GM19395 (cell line): Measurements from ENCODE around the gene SND1.

Experiments used
- ATAC-seq: cut with Tn5 transposase; IDR thresholded peaks from one replicate; pipeline ENCODE4 v1.9.1; 2021; ENCODE audit warnings: mild to moderate bottlenecking, moderate library complexity; ENCODE audit not compliant: unreplicated experiment

Gene SND1

GRCh38 chr7:127798023-127798422 is 146.0 kb downstream of the SND1 start:
- no peak for ATAC-seq

GRCh38 chr7:127798769-127799372 is 146.9 kb downstream of the SND1 start:
- ATAC-seq = no peak

DNA sequence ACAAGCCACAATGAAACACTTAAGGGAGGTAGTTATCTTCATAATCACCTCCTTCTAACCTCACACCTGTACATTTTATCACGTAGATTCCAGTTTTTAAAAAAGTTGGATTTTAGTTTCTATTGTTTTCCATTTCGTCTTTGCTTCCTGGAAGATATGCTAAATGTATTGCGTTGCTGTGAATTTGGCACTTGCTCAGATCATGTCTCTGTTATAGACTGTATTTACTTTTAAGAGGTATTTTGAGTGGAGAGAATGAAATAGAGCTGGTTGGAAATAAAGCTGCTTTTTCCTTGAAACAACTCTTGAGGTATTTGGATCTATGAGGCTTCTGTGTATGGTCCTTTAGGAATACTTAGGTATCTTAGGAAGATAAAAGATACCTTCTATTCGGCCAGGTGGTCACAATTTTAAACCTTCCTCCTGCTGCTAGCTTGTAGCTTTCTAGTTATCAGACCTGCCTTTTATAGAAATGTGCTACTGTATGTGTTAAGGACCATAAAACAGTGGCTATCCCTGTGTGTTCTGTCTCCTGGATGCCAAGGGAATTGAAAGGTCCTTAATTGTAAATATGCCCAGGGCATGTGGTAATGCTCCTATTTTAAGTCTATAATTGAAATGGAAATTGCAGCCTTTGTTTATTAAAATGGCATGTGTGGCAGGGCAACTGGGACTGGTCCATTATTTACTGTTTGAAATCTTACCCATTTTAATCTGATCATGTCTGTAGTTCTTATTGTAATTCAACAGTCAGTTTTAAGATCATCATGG is 147.7 kb downstream of the SND1 start:
- ATAC-seq = no peak

- no peak for ATAC-seq
Observed at GRCh38 chr7:127802845-127803244, 150.9 kb downstream of the SND1 start.

GRCh38 chr7:127803626-127804025 is 151.6 kb downstream of the SND1 start:
- ATAC-seq = no peak

- no peak for ATAC-seq
Observed at GRCh38 chr7:127807340-127807739, 155.3 kb downstream of the SND1 start.

- ATAC-seq = no peak
Observed at GRCh38 chr7:127807829-127808228, 155.8 kb downstream of the SND1 start.

- no peak for ATAC-seq
Observed at GRCh38 chr7:127809261-127809702, 157.3 kb downstream of the SND1 start.

DNA sequence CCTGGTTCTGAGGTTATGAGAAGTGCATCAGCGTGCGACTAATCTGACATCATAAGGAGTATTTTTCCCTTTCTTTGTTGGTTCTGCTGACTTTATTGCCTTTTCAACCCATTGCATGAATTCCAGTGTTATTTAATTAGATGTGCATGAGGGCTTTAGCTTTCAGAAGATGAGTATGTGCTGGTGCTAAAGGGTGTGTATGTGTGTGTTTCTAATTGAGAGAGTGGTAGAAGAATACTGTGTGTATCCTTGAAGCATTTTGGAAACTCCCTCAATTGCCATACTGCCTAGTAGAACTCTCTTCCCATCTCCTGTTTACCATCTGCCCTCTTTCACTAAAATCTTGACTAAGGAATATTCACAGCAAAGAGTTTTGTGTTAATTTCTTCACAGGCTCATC is 158.1 kb downstream of the SND1 start:
- no peak for ATAC-seq

GRCh38 chr7:127810696-127811660 is 159.0 kb downstream of the SND1 start:
- no peak for ATAC-seq

- no peak for ATAC-seq
Observed at GRCh38 chr7:127812540-127812939, 160.5 kb downstream of the SND1 start.

DNA sequence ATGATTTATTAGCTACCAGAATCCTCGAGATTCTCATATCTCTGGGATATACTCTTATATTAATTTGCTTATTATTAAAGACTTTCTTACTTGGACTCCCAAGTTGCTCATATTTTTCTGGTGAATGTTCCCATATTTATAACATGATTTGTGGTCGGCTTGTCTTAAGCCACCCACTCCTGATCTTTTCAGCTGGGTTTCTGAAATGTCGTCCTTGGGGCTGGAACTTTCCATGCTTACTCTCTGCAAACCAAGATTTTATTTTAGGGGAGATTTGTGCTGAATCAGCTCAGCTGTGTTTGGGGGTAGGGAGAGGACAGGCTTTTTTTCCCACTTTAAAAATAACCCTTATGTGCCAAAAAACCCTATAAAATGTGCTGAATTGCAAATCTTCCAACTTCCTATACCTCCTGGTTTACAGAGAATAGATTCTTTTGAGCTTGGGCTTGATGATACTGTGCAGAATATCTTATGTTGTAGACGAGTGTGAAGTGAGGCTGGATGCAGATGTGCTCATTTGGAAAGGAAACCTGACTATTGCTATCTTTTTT is 162.1 kb downstream of the SND1 start:
- ATAC-seq = no peak

DNA sequence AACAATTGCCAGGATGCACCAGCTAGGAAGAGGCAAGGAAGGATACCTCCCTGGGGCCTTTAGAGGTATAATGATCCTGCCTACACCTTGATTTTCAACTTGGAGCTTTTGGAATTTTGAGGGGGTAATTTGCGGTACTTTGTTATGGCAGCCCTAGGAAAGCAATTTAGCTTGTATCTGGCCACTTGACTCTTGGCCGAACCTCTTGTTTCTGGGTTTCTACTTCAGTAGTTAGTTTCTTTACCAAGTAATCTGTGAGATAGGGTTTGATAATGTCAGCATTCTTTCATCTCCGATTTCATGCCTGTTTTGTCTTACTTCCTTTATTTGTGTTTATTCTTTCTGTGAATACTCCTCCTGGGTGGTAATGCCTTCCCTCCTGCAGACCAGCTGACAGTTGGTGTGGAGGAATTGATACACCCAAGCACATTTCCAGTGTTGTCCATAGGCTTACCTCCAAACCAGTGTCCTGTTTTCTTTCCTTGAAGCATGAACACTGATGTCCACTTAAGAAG is 163.7 kb downstream of the SND1 start:
- ATAC-seq = no peak

- no peak for ATAC-seq
Observed at GRCh38 chr7:127816354-127817190, 164.6 kb downstream of the SND1 start.

GRCh38 chr7:127817466-127817865 is 165.5 kb downstream of the SND1 start:
- ATAC-seq = no peak

GRCh38 chr7:127818306-127818705 is 166.3 kb downstream of the SND1 start:
- no peak for ATAC-seq

- peak; percentile 54 for ATAC-seq
Observed at GRCh38 chr7:127819975-127820731, 168.2 kb downstream of the SND1 start.

DNA sequence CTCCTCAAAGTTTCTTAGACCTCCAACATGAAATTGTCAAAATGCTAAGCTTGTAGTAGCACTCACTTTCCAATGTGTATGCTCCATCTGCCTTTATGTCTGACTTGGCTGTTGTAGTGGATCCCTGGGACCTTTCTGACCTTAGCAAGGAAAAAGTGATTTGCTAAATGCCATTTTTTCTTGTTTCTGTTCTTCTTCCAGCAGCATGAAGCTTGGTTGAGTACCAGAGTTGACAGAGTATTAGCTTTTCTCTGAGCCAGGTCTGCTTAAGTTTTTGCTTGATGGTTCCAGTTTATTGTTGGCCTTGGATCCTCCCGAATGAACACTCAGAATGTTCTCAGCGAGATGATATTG is 168.7 kb downstream of the SND1 start:
- no peak for ATAC-seq

DNA sequence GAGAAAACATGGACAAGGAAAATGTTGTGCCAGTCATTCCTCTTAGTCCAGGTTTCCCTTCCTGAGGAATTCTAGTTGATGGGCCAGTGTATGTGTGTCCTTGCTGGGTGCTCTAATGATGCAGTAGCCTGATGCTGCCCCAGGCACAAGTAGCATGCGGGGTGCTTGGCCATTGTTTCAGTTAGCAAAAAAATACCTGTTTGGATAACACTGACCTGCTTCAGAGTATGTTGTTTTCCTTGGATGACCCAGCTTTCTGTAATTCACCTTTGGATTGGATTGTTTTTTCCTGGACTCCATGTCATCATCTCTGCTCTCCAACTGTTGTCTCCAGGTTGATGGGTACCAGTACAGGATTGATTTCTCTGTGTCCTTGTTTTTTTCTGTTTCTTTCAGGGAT is 169.2 kb downstream of the SND1 start:
- ATAC-seq = no peak
